Measurements from ENCODE around the gene ANKS1B.

DNA sequence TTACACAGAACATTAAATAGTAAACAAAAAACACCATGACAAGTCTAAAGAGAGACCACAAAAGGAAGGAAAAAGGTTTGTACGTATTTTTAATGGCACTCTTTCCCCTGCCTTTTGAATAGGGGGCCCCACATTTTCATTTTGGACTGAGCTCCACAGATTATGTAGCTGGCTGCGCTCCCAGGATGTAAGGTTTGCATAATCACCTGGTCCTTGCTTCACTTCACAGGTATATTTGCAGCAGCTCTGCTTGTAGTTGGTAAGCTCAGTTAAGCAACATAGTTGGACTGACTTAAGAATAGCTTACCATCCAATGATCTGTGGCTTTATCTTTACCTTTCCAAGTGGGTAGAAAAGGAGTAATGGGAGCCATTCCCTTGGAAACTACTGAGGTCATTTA, 885.0 kb downstream of the ANKS1B start:
- no peak for TF ChIP-seq POLR2A (IDR thresholded peaks at IDR 0.05)
- TF ChIP-seq CTCF (IDR thresholded peaks at IDR 0.05): no peak

Measured in Peyer's patch (tissue), 4 donors.